CD14-positive monocyte (primary cell): ENCODE data around the gene SYNJ2. TPM values are rescaled to one million over a fixed set of nuclear protein-coding genes. Genes with fewer than 3 reads are reported as not detected.

Experiments
- DNase-seq, 3 donors: peaks; one replicate each; pipeline ENCODE4 v3.0.0-alpha.2; 2011 to 2022
- H2AFZ ChIP-seq: 2 replicates; pipeline ENCODE4 v1.6.0; 2012; ENCODE audit warnings: mild to moderate bottlenecking, low read depth, low read length, inconsistent platforms; ENCODE audit not compliant: insufficient read depth, poor library complexity, severe bottlenecking
- H3K27ac ChIP-seq, 2 donors: 1 replicate in 1 of 2; 2 replicates in 1 of 2; pipeline ENCODE4 v1.5.1; 2012 to 2013; ENCODE audit warnings: low read length in 2 of 2, control low read depth in 1 of 2, inconsistent platforms in 1 of 2, low read depth in 1 of 2, mild to moderate bottlenecking in 1 of 2
- H3K27me3 ChIP-seq, 2 donors: one replicate each; pipeline versions ENCODE4 v1.6.0 to v1.6.1; 2011 to 2013; ENCODE audit warnings: low read length in 2 of 2; ENCODE audit not compliant: control insufficient read depth in 2 of 2, insufficient read depth in 2 of 2
- H3K36me3 ChIP-seq, 2 donors: replicated peaks in 1 of 2; 1 replicate in 1 of 2; 2 replicates in 1 of 2; pipeline versions ENCODE4 v1.5.1 to v1.6.1; 2012 to 2013; ENCODE audit warnings: low read length in 2 of 2, control low read depth in 1 of 2, inconsistent platforms in 1 of 2, mild to moderate bottlenecking in 1 of 2; ENCODE audit not compliant: insufficient read depth in 2 of 2, control insufficient read depth in 1 of 2
- H3K4me1 ChIP-seq, 2 donors: 1 replicate in 1 of 2; 2 replicates in 1 of 2; pipeline versions ENCODE4 v1.5.1 to v1.6.1; 2012 to 2013; ENCODE audit warnings: low read length in 2 of 2, control low read depth in 1 of 2, inconsistent platforms in 1 of 2, mild to moderate bottlenecking in 1 of 2, moderate library complexity in 1 of 2; ENCODE audit not compliant: insufficient read depth in 2 of 2, control insufficient read depth in 1 of 2
- H3K4me2 ChIP-seq: replicated peaks from 2 replicates; pipeline ENCODE3; 2012; ENCODE audit warnings: low read length, moderate library complexity, mild to moderate bottlenecking; ENCODE audit not compliant: poor library complexity, severe bottlenecking; ENCODE audit errors: extremely low read depth
- H3K4me3 ChIP-seq, 3 experiments: fragments of 200-600 bp in 1 of 3; sonication (generic) in 1 of 3; replicated peaks in 1 of 3; 1 replicate in 2 of 3; 2 replicates in 1 of 3; pipeline ENCODE4 v1.5.1; 2011 to 2013; ENCODE audit warnings: low read length in 3 of 3, mild to moderate bottlenecking in 3 of 3, control low read depth in 2 of 3, low read depth in 2 of 3, inconsistent platforms in 1 of 3, moderate library complexity in 1 of 3
- H3K79me2 ChIP-seq: 2 replicates; pipeline ENCODE4 v1.6.0; 2012; ENCODE audit warnings: mild to moderate bottlenecking, control low read depth, inconsistent platforms, low read length, moderate library complexity; ENCODE audit not compliant: insufficient read depth
- H3K9ac ChIP-seq: 2 replicates; pipeline ENCODE4 v1.6.0; 2017; ENCODE audit warnings: low read length, mild to moderate bottlenecking; ENCODE audit not compliant: insufficient read depth, poor library complexity, severe bottlenecking
- H3K9me3 ChIP-seq, 2 donors: replicated peaks in 1 of 2; 1 replicate in 1 of 2; 2 replicates in 1 of 2; pipeline versions ENCODE4 v1.5.1 to v1.6.1; 2012 to 2013; ENCODE audit warnings: low read length in 2 of 2, control low read depth in 1 of 2; ENCODE audit not compliant: control insufficient read depth in 1 of 2, insufficient read depth in 1 of 2
- H4K20me1 ChIP-seq: 2 replicates; pipeline ENCODE4 v1.6.0; 2012; ENCODE audit warnings: mild to moderate bottlenecking, low read length, control low read depth, moderate library complexity; ENCODE audit not compliant: insufficient read depth
- H3K27ac Mint-ChIP-seq, 7 donors: one replicate each; pipeline ENCODE4 v1.8.0; 2020; ENCODE audit warnings: mild to moderate bottlenecking in 7 of 7, mixed read lengths in 7 of 7, moderate library complexity in 6 of 7, inconsistent platforms in 2 of 7
- H3K27me3 Mint-ChIP-seq, 3 donors: one replicate each; pipeline ENCODE4 v1.8.0; 2021 to 2022; ENCODE audit warnings: low read depth in 3 of 3, mild to moderate bottlenecking in 3 of 3, mixed read lengths in 3 of 3, moderate library complexity in 3 of 3, inconsistent platforms in 1 of 3
- H3K36me3 Mint-ChIP-seq, 2 donors: one replicate each; pipeline ENCODE4 v1.8.0; 2020; ENCODE audit warnings: mixed read lengths in 2 of 2, inconsistent platforms in 1 of 2, mild to moderate bottlenecking in 1 of 2
- H3K4me1 Mint-ChIP-seq: one replicate; pipeline ENCODE4 v1.8.0; 2020; ENCODE audit warnings: mild to moderate bottlenecking, mixed read lengths
- H3K4me3 Mint-ChIP-seq, 2 donors: one replicate each; pipeline ENCODE4 v1.8.0; 2020; ENCODE audit warnings: mild to moderate bottlenecking in 2 of 2, mixed read lengths in 2 of 2, moderate library complexity in 1 of 2
- H3K9me3 Mint-ChIP-seq, 7 donors: one replicate each; pipeline ENCODE4 v1.8.0; 2020 to 2022; ENCODE audit warnings: mixed read lengths in 7 of 7, mild to moderate bottlenecking in 6 of 7, moderate library complexity in 6 of 7, inconsistent platforms in 2 of 7
- WGBS: methylation state at CpG from one replicate; pipeline ENCODE4 v1.1.5; 2013; ENCODE audit warnings: missing lambda C conversion rate; ENCODE audit not compliant: insufficient coverage; 5-methylcytosine and 5-hydroxymethylcytosine counted together
- intact Hi-C, 2 donors: fragments of 100-400 bp; cut with micrococcal nuclease; formaldehyde crosslinking; loops; one replicate each; pipeline versions ENCODE4 v1.15.0 to v1.15.1; 2023
- polyA plus RNA-seq, 3 donors: library from polyadenylated mRNA; depleted of rRNA in 1 of 3; unstranded in 2 of 3; stranded (reverse) in 1 of 3; fragments of 300-500 nt in 2 of 3; fragments of >200 nt in 1 of 3; fragmentation: Illumina TruSeq in 2 of 3; gene quantifications; 1 replicate in 2 of 3; 2 replicates in 1 of 3; pipeline ENCODE4 v1.2.3, GENCODE V29; 2012 to 2021
- TF ChIP-seq, protein P1 (sequence below): fragments of 200-600 bp; IDR thresholded peaks from one replicate; pipeline ENCODE4 v1.8.0; 2022; ENCODE audit warnings: antibody characterized with exemption, mild to moderate bottlenecking

Gene SYNJ2
- polyA plus RNA-seq, 3 donors, result 0.82 to 2.0 (median 1.6) TPM

DNA sequence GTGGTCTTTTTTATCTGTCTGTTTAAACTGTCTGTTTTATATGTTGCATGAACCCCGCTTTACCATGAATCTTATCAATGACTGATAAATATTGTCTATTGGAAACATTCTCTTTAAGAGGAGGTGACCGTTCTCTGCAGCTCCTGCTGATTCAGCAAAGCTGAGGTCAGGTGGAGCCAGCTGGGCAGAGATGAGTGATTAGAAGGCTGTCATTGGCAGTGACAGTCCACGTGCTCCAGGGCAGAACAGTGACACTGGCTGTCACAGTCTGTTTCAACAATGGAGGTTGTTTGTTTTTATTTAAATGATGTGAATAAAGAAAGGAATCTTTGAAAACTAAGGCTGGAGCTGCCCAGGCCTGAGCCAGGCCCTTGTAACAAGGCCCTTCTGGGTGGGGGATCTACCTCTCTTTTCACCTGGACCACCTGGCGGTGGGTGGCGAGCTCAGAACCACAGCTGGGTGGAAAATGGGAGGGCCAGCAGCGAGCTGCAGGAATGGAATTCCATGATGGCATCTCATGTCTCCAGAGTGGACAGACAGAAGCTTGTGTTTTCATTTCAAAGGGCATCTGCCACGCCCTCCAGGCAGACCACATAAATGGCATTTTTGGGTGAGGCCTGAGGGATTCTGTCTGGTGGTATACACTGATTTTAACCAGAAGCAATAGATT, 12.6 kb downstream of the SYNJ2 start:
- H2AFZ ChIP-seq, result no peak overlapping the region

DNA sequence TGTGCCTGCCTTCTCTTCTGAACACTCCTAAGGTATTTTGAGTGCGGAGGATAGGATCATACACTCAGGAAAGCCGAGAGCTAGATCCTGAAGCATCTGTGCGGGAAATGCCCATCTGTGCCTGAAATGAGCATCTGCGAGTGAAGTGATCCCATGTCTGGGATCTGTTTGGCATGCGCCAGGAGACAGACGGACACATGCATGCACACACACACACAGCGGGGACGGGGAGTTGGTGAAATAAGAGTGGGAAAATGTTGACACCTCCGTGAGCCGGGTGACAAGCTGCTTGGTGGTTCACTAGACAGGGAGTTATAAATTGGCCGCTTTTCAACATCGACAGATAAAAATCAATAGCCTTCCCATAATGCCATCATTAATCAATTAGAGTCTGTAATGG, 13.8 kb downstream of the SYNJ2 start:
- no peak overlapping the region for H3K4me3 Mint-ChIP-seq
- H3K27ac Mint-ChIP-seq, result no peak overlapping the region
- Histone ChIP-seq H3K79me2 (no peaks in the 10 kb centered on the region), H3K9ac (no peak overlapping the region), H3K4me3 (no peak overlapping the region), H3K4me2 (no peak overlapping the region), H2AFZ (no peak overlapping the region), H3K4me1 (peaks cover 2 to 3% of the 10 kb centered on the region in 2 donors), H3K27ac (no peak overlapping the region), H3K27me3 (no peaks in the 10 kb centered on the region), H3K9me3 (no peaks in the 10 kb centered on the region), H4K20me1 (no peaks in the 10 kb centered on the region), H3K36me3 (no peaks in the 10 kb centered on the region)
- H3K27me3 Mint-ChIP-seq, result peaks cover 0 to 6% (median 4%) of the 10 kb centered on the region in 3 donors
- DNase-seq, result no peak
- peaks cover 5% of the 10 kb centered on the region for H3K4me1 Mint-ChIP-seq
- 96% methylated on average over 4 of the region's 12 CpGs for WGBS
- intact Hi-C loops, result no loop called here
- H3K36me3 Mint-ChIP-seq, result no peaks in the 10 kb centered on the region
- H3K9me3 Mint-ChIP-seq, result peaks cover 0 to 2% (median 0%) of the 10 kb centered on the region in 7 donors
- TF ChIP-seq, protein P1, sequence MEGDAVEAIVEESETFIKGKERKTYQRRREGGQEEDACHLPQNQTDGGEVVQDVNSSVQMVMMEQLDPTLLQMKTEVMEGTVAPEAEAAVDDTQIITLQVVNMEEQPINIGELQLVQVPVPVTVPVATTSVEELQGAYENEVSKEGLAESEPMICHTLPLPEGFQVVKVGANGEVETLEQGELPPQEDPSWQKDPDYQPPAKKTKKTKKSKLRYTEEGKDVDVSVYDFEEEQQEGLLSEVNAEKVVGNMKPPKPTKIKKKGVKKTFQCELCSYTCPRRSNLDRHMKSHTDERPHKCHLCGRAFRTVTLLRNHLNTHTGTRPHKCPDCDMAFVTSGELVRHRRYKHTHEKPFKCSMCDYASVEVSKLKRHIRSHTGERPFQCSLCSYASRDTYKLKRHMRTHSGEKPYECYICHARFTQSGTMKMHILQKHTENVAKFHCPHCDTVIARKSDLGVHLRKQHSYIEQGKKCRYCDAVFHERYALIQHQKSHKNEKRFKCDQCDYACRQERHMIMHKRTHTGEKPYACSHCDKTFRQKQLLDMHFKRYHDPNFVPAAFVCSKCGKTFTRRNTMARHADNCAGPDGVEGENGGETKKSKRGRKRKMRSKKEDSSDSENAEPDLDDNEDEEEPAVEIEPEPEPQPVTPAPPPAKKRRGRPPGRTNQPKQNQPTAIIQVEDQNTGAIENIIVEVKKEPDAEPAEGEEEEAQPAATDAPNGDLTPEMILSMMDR, result no peak

More for the DNA sequence above, 12.6 kb downstream of the SYNJ2 start:
- Histone ChIP-seq H3K9me3 (no peaks in the 10 kb centered on the region), H3K36me3 (no peaks in the 10 kb centered on the region), H3K79me2 (no peaks in the 10 kb centered on the region), H3K4me3 (no peak overlapping the region), H3K4me2 (no peak overlapping the region), H3K9ac (no peak overlapping the region), H4K20me1 (no peaks in the 10 kb centered on the region), H3K27ac (no peak overlapping the region), H3K27me3 (no peaks in the 10 kb centered on the region), H3K4me1 (peaks cover 5 to 6% of the 10 kb centered on the region in 2 donors)
- Mint-ChIP-seq H3K4me3 (no peak overlapping the region), H3K27me3 (peaks cover 0 to 13% (median 4%) of the 10 kb centered on the region in 3 donors), H3K27ac (no peak overlapping the region), H3K4me1 (peaks cover 8% of the 10 kb centered on the region), H3K36me3 (no peaks in the 10 kb centered on the region), H3K9me3 (peaks cover 0 to 1% (median 0%) of the 10 kb centered on the region in 7 donors)
- no peak for DNase-seq
- WGBS, result 94% methylated on average over 4 of the region's 7 CpGs
- TF ChIP-seq, protein P1, result no peak
- intact Hi-C loops, result no loop called here
